HT1080 (cell line): Measurements from ENCODE around the gene EWSR1. TPM values are rescaled to one million over a fixed set of nuclear protein-coding genes. Genes with fewer than 3 reads are reported as not detected.
A peak's percentile ranks its signal among the peaks of the same experiment; 100 is the strongest.

Source experiments
- DNase-seq: peaks from one replicate; pipeline ENCODE4 v3.0.0-alpha.2; 2015; ENCODE audit warnings: low read depth
- total RNA-seq: library from RNA; depleted of rRNA; stranded (reverse); fragments of >200 nt; shearing (Covaris generic); gene quantifications from 2 replicates; pipeline ENCODE4 v1.2.3, GENCODE V29; 2014

EWSR1 gene
- total RNA-seq, 1 experiment from 2014 or later, result 340 TPM

DNA sequence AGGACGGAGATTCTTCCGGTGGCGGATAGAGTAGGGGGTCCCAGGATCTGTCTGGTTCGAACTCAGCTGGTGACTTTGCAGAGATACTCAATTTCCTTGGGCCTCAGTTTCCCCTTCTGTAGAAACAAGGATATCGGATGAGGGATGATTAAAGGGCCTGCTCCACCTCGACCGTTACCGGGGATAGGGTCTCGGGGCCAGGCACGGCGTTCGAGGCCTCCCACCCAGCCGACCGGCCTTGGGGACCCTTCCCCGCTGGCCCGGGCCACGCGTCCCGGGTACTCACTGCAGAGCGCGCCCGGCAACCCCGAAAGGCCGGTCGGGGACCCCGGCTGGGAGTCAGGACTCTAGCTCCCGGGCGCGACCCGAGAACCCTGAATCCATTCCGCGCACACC lies 608 bp upstream of the EWSR1 start:
- no peak for DNase-seq

DNA sequence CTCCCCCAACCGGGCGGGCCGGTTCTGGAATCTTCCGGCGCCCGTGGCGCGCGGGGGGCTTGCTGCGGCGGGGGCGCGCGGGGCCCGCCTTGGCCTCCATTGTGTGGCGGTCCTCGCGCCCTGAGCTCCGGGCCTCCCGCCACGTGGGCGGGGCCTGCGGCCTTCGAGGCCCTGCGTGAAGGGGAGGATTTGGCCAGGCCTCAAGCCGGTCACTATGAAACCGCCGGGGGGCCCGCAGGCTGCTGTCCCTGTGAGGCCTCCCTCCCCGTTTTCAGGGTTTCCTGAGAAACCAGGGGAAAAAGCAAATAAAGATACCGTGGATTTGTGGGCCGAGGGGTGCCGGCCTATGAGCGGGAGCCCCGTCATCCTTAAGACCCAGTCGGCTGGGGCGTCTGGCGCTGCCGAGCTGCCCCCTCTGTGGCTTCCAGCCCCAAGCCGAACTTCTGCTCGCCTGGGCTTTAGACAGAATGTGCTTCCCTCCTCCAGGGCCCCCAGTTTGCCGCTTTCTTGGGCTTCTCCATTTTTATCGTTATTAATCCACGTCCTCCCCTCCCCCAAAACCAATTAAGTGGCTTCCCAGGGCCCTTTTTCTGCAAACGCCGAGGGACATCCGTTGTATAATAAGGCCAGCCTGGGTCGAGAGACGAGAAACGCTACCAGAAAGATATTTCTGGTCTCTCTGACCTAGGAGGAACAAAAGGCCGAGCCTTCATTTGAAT lies 602 bp downstream of the EWSR1 start:
- DNase-seq, result peak; percentile 61

GRCh38 chr22:29269230-29269604 lies 1.1 kb downstream of the EWSR1 start:
- no peak for DNase-seq

DNA sequence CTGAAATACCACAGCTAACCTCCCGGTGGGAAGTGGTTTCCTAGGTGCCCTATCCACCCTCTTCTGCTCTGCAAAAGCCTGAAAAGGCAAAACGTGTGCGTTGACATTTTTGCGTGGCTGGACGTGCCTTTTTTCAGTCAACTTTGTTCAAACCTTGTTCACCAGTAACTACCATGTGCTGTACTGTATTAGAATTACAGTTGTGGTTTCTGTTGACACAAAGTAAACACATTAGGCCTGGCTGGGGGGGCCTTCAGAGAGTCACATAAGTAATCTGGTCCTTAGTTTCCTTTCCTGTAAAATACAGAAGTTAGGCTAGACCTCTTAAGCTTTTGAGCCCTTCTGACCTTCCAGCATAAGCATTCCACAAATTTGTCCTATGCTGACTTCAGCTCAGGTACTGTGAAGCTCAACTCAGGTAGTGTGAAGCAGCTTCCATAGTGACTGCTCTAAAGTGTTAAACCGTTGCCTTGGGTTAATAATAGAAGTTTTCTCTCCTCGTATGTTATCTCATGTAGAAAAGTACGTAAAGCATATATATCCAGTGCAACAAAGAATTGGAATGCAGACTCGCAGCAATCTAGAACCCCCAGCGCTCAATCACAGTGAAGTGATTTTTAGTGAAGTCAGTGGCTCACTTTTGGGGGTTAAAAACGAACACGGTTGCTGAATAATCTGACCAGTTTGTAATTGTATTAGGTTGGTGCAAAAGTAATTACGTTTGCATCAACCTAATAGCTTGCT lies 1.8 kb downstream of the EWSR1 start:
- DNase-seq, result no peak

GRCh38 chr22:29270475-29271271 lies 2.6 kb downstream of the EWSR1 start:
- DNase-seq, result no peak

- no peak for DNase-seq
These were observed 4.6 kb downstream of the EWSR1 start for GRCh38 chr22:29272624-29273023.

DNA sequence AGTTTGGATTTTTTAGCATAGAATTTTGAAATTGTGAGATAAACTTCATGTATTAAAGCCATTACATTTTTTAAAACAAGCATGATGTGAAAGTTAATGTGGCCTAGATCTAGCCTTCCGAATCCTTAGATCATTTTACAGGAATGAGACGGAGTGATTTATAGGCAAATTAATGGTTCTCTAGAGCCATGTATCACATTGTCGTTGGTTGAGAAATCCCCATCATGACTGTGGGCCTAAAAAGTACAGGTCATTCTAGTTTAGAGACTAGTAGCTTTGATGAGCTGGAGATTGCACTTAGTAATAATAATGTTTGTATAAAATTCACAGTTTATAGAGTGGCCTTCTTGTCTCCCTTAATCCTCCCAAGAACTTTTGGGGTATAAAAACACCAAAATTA lies 7.1 kb downstream of the EWSR1 start:
- DNase-seq, result no peak

GRCh38 chr22:29275819-29276565 lies 7.9 kb downstream of the EWSR1 start:
- no peak for DNase-seq

DNA sequence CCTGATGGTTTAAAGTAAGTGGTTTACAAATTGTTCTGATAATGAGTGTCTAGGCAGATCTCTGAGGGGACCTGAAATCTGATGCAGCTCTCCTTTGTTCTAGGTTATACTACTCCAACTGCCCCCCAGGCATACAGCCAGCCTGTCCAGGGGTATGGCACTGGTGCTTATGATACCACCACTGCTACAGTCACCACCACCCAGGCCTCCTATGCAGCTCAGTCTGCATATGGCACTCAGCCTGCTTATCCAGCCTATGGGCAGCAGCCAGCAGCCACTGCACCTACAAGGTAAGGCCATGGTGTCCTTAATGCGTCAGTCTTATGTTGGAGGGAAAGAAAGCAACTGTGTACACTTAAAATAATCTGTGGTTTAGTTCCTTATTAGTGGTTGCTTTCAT lies 9.9 kb downstream of the EWSR1 start:
- no peak for DNase-seq

DNA sequence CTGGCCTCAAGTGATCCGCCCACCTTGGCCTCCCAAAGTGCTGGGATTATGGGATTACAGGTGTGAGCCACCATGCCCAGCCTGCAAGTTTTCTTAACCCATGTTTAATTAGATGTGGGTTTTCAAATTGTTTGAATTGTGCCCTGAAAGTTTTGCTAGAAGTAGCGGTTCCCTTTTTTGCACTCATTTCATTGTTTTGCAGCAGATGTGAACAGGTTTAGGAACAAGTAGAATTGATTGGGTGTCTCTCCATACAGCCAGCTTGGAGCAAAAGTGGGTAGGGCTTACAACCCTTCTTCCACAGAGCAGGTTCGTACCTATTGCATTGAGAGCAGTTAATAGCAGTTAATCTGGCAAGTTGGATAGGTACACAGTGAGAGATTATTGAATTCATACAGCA lies 16.1 kb downstream of the EWSR1 start:
- no peak for DNase-seq

DNA sequence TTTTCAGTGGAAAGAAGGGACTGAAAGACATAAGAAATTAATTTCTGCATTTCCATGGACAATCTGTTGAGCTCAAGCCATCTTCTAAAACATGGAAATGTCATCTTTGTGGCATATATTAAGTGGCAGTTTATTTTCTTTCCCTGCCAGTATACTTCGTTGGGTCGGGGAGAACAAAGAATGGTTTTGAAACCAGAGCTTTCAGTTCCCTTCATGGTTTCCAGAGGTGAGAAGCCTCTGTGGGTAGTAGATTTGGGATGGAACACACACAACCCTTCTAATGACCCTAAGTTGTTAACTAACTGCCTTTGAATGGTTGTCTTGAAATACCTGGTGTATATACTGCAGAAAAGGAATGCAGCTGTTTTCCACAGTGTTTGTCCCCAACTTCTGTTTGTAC lies 20.8 kb downstream of the EWSR1 start:
- no peak for DNase-seq

GRCh38 chr22:29290061-29290460 lies 22.0 kb downstream of the EWSR1 start:
- no peak for DNase-seq

- no peak for DNase-seq
These were observed 23.1 kb downstream of the EWSR1 start for GRCh38 chr22:29291215-29291614.

- no peak for DNase-seq
These were observed 24.3 kb downstream of the EWSR1 start for GRCh38 chr22:29292379-29292778.

GRCh38 chr22:29298641-29299040 lies 30.6 kb downstream of the EWSR1 start:
- DNase-seq, result no peak

- DNase-seq, result no peak
These were observed 31.2 kb downstream of the EWSR1 start for GRCh38 chr22:29299136-29299900.

GRCh38 chr22:29300467-29300806 lies 32.4 kb downstream of the EWSR1 start:
- no peak for DNase-seq

GRCh38 chr22:29300807-29301601 lies 32.9 kb downstream of the EWSR1 start:
- no peak for DNase-seq

DNA sequence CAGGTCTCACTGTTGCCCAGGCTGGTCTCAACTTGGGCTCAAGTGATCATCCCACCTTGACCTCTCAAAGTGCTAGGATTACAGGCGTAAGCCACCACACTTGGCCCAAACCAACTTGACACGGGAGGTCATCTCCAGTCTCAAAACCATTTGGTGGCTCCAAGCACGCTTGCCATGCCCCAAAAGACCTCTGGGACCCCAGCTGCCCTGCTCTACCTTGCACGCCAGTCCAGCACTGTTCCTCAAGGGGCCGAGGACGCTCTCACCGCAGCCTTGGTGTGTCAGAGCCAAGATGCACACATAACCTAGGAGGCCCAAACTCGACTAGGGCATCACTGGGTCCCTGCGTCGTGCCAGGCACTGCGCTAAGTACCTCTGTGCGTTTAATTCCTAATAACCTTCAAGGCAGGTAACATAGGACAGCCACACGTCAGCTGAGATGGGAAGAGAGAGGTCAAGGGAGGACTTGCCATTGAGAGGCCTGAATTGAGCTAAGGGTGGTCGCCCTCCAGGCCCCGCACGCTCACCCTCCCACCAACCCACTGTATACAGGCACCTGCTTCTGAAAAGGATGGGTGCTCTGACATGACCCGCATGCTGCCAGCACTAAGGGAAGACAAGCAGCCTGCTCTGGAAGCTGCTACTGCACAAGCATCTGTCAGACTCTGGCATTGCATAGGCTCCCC lies 33.8 kb downstream of the EWSR1 start:
- DNase-seq, result no peak

DNA sequence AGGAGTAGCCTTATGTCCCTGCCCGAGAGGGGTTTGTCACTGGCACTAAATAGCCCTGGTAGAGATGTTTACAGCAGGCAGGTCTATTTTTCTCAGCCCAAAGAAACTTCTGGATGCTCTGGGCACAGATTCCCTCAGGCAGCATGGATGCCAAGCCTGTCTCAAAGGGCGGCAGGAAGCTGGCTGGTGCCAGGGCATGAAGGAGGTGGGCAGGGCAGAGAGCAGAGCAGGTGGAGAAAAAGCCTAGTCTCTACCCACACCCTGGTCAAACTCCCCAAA lies 34.3 kb downstream of the EWSR1 start:
- no peak for DNase-seq
